ENCODE data around the gene TRAF4.
"Not testable (repeated sequence)": the region's sequence is repeated elsewhere in the genome, so short reads cannot be mapped to it uniquely, and the experiment has no call there.

Gene TRAF4

DNA sequence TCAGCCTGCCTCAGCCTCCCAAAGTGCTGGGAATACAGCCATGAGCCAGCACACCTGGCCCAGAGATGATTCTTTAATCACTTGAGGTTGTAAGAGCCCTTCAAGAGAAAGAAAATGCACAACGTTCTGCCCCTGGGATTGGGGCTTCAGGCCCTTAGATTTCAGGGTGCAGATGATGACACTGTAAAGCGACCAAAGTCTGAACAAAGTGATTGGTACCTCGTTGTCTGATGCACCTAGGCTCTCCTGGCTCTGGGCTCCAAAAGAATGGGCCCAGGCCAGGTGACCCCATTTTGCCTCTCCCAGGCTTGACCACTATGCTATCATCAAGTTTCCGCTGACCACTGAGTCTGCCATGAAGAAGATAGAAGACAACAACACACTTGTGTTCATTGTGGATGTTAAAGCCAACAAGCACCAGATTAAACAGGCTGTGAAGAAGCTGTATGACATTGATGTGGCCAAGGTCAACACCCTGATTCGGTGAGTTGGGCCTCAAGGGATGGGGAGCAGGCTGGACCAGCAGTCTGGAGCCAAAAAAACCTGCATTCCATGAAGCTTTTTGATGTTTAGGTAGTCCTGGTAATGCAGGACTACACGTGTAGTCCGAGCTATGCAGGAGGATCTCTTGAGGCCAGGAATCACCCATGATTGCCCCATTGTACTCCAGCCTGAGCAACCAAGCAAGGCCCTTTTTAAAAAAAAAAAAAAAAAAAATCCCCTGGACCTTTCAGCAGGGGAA is 21.2 kb upstream of the TRAF4 start:
- Histone ChIP-seq H3K4me3 (ENCODE audit: low read depth, low read length) (no peak overlapping the region), H3K27ac (peak overlapping the region; percentile 46), H3K36me3 (peaks cover 61% of the 10 kb centered on the region)

DNA sequence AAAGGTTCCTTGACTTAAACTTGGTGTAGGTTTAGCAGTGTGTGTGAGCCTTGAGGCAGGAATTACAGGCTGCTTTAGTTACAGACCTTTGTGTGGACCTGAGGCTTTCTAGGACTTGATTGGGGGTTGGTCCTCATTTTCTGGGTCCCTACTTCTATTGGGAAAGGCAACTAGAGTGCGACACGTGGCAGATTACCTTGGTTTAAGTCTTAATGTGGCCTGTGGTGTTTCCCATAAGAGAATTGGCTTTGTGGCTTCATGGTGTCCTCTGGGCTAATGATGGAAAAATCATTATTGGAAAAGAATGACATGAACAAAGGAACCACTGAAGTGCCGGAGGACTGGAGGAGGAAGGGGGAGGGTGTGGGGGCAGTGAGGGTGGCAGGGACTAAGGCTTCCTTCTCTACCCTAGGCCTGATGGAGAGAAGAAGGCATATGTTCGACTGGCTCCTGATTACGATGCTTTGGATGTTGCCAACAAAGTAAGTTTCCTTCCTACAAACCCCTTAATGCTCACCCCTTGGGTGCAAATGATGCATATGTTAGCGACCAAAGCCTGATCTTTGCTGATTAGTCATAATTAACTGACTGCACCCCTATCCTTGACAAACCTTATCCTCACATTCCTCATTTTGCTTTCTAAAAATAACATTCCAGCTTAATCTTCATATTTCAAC is 20.5 kb upstream of the TRAF4 start:
- Histone ChIP-seq H3K36me3 (peaks cover 61% of the 10 kb centered on the region), H3K27ac (peak overlapping the region; percentile 46), H3K27me3 (ENCODE audit: insufficient read depth, low read depth, severe bottlenecking) (no peaks in the 10 kb centered on the region), H3K4me3 (ENCODE audit: low read depth, low read length) (no peak overlapping the region), H3K9me3 (ENCODE audit: severe bottlenecking) (no peaks in the 10 kb centered on the region)
- no peak for DNase-seq
- TF ChIP-seq, protein P1, sequence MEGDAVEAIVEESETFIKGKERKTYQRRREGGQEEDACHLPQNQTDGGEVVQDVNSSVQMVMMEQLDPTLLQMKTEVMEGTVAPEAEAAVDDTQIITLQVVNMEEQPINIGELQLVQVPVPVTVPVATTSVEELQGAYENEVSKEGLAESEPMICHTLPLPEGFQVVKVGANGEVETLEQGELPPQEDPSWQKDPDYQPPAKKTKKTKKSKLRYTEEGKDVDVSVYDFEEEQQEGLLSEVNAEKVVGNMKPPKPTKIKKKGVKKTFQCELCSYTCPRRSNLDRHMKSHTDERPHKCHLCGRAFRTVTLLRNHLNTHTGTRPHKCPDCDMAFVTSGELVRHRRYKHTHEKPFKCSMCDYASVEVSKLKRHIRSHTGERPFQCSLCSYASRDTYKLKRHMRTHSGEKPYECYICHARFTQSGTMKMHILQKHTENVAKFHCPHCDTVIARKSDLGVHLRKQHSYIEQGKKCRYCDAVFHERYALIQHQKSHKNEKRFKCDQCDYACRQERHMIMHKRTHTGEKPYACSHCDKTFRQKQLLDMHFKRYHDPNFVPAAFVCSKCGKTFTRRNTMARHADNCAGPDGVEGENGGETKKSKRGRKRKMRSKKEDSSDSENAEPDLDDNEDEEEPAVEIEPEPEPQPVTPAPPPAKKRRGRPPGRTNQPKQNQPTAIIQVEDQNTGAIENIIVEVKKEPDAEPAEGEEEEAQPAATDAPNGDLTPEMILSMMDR (IDR thresholded peaks at IDR 0.05; ENCODE audit: low read depth, low read length), result no peak

More for the DNA sequence above, 21.2 kb upstream of the TRAF4 start:
- H3K9me3 ChIP-seq (ENCODE audit: severe bottlenecking), result no peaks in the 10 kb centered on the region
- H3K27me3 ChIP-seq (ENCODE audit: insufficient read depth, low read depth, severe bottlenecking), result no peaks in the 10 kb centered on the region
- TF ChIP-seq, protein P1 (IDR thresholded peaks at IDR 0.05; ENCODE audit: low read depth, low read length), result no peak
- DNase-seq, result no peak

GRCh38 chr17:28723836-28724499 is 19.8 kb upstream of the TRAF4 start:
- not testable (repeated sequence) for H3K27me3 ChIP-seq (ENCODE audit: insufficient read depth, low read depth, severe bottlenecking); DNase-seq; H3K9me3 ChIP-seq (ENCODE audit: severe bottlenecking); H3K4me3 ChIP-seq (ENCODE audit: low read depth, low read length)
- peak overlapping the region; percentile 9 for H3K27ac ChIP-seq
- peaks cover 61% of the 10 kb centered on the region for H3K36me3 ChIP-seq

- TF ChIP-seq, protein P1 (IDR thresholded peaks at IDR 0.05; ENCODE audit: low read depth, low read length), result no peak
- Histone ChIP-seq H3K4me3 (ENCODE audit: low read depth, low read length) (peak overlapping the region; percentile 60), H3K36me3 (peaks cover 61% of the 10 kb centered on the region), H3K27me3 (ENCODE audit: insufficient read depth, low read depth, severe bottlenecking) (no peaks in the 10 kb centered on the region), H3K9me3 (ENCODE audit: severe bottlenecking) (no peaks in the 10 kb centered on the region), H3K27ac (peak overlapping the region; percentile 94)
- DNase-seq, result no peak
Measured at GRCh38 chr17:28724500-28725165, 19.2 kb upstream of the TRAF4 start.

GRCh38 chr17:28725166-28725659 is 18.6 kb upstream of the TRAF4 start:
- Histone ChIP-seq H3K4me3 (ENCODE audit: low read depth, low read length) (peak overlapping the region; percentile 60), H3K36me3 (peaks cover 57% of the 10 kb centered on the region), H3K27ac (peak overlapping the region; percentile 94), H3K9me3 (ENCODE audit: severe bottlenecking) (no peaks in the 10 kb centered on the region), H3K27me3 (ENCODE audit: insufficient read depth, low read depth, severe bottlenecking) (no peaks in the 10 kb centered on the region)
- peak; percentile 46 for DNase-seq
- TF ChIP-seq, protein P1 (IDR thresholded peaks at IDR 0.05; ENCODE audit: low read depth, low read length), result peak; percentile 26; the same call in 1 of the 2 replicates

All from WERI-Rb-1 (cell line).